Medulla oblongata (tissue), 1 donor: ENCODE data around the gene ZC3H18.
A peak's percentile ranks its signal among the peaks of the same experiment; 100 is the strongest.

Experiments
- DNase-seq: peaks from one replicate; pipeline ENCODE4 v3.0.0-alpha.2; 2015; ENCODE audit errors: extremely low spot score

ZC3H18 gene

DNA sequence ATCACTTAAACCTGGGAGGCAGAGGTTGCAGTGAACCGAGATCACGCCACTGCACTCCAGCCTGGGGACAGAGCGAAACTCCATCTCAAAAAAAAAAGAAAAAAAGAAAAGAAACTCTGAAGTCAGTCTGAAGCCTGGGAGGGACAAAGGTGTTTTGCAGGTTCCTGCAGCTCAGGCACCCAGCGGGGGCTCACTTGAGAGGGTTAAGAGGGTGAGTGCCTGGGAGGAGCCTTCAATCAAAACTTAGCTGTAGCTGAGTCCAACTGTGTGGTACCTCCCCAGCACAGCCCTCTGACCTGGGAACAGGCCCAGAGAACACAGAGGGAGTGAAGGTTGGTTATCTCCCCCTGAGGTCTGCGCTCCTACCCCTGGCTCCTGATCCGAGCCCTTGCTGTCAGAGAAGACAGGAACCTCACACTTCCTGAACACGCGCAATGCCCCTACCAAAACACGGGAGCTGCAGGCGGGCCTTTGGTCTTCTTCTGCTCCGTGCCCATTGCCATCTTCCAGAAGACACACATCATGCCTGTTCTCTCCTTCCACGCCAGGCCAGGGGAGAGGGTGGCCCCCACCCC is 20.4 kb upstream of the ZC3H18 start:
- DNase-seq: no peak

GRCh38 chr16:88550246-88550661 is 19.9 kb upstream of the ZC3H18 start:
- DNase-seq: no peak

GRCh38 chr16:88552166-88552565 is 18.0 kb upstream of the ZC3H18 start:
- no peak for DNase-seq

DNA sequence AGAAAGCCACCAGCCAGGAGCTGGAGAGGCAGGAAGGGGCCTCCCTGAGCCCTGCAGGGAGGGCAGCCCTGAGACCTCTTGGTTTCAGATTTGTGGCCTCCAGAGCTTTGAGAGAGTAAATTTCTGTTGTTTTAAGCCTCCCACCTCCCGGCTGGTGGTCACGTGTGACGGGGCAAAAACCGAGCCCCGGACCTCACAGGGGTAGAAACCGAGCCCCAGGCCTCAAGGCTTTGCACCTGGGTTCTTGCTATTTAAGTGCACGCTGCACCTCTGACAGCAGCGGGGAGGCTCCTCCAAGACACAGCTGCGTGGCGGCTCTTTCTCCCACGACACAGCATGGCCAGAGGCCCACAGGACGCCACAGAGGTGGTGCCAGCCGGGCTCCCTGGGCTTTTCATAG is 17.4 kb upstream of the ZC3H18 start:
- no peak for DNase-seq

DNA sequence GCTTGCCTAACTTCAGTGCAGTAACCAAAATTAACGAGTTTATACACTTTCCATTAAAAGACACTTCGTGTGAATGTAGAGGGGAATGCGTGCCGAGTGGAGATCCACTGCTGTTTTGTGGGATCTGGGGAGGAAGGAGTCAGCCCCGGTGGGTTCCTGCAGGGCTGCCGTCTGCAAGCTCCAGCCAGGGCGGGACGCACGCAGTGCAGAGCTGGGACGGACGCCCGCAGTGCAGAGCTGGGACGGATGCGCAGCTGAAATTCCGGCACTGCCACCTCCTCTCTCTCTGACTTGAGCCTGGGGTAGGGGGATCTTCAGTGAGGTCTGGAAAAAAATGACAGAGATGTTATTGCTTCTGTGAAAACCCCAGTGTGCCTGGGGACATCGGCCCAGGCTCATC is 16.5 kb upstream of the ZC3H18 start:
- no peak for DNase-seq

GRCh38 chr16:88554711-88555264 is 15.4 kb upstream of the ZC3H18 start:
- no peak for DNase-seq

GRCh38 chr16:88556294-88556988 is 13.8 kb upstream of the ZC3H18 start:
- DNase-seq: no peak

GRCh38 chr16:88558457-88559442 is 11.5 kb upstream of the ZC3H18 start:
- DNase-seq: peak; percentile 56

- no peak for DNase-seq
Observed at GRCh38 chr16:88560714-88561484, 9.3 kb upstream of the ZC3H18 start.

- peak; percentile 46 for DNase-seq
Observed at GRCh38 chr16:88561485-88562359, 8.5 kb upstream of the ZC3H18 start.

DNA sequence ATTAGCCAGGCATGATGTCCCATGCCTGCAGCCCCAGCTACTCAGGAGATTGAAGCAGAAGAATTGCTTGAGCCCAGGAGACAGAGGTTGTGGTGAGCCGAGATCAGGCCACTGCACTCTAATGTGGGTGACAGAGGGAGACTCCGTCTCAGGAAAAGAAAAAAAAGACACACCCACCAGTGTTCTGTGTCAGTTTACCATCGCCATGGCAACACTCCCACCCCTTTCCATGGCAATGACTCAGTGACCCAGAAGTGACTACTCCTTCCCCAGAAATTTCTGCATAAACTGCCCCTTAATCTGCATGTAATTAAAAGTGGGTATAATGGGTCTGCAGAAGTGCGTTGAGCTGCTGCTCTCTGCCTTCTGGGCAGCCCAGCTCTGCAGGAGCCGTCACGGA is 4.0 kb upstream of the ZC3H18 start:
- no peak for DNase-seq

DNA sequence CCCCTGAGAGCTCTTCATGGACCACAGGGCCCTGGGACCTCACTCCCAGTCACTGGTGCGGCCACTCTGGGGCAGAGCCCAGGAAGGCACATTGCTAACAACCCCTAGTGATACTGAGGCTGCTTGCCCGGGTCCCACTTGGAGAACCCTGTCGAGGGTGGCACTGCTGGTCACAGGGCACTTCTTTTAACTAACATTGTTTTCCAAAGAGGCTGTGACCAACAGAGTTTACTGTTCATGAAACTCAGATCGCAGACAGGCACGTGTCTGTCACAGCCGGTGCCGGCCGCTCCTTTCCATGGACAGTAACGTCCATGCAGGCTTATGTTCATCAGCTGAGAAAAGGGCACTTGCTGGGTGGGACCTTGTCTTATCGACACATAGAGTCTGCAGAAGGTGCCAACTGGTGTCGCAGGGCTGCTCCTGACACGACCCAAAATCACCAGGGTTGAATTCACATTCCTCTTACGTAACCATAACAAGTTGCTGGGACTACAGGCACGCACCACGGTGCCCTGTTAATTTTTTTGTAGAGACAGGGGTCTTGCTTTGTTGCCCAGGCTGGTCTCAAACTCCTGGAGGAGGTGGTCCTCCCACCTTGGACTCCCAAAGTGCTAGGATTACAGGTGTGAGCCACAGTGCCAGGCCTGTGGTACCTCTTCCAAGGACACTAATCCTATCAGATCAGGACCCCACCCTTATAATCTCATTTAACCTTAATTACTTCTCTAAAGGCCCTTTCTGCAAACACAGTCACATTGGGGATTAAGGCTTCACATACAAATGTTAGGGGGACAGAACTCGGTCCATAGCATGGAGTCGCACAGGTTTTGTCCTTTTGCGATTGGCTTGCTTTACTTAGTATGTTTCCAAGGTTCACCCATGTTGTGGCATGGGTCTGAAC is 1.2 kb upstream of the ZC3H18 start:
- no peak for DNase-seq

DNA sequence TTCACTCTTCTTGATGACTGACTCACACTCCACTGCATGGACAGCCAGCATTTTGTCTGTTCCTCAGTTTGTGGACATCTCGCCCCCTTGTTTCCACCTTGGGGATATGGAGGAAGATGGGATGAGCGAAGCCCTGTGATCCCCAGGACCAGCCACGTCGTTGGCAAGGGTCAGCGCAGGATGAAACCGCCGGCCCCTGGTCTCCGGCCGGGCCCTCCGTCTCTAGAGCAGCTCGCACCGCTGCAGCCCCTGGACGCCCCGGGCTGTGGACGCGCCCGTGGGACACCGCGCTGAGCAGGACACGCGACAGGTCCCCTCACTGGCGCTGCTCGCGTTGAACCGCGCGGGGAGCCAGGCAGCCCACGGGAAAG is 604 bp upstream of the ZC3H18 start:
- DNase-seq: peak; percentile 6

GRCh38 chr16:88570691-88571092 is 489 bp downstream of the ZC3H18 start:
- DNase-seq: no peak

DNA sequence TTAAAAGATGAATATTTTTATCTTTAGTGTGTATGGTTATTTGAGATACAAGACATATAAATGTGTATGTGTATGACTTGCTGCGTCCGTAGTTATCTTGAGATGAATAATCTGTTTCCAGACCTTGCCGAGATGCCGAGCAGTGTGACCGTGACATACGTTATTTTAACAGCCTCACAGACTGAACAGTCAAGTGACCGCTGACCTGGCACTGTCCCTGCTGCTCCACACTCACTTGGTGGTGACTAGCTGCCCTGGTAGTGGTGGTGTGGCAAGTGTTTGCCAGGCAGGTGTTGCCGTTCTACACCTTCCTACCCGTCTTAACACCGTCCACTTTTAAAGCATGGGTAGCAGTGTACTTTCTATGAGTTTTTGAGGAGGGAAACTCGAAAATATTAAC is 5.0 kb downstream of the ZC3H18 start:
- no peak for DNase-seq

- DNase-seq: no peak
Observed at GRCh38 chr16:88576307-88576706, 6.1 kb downstream of the ZC3H18 start.

GRCh38 chr16:88577166-88577565 is 7.0 kb downstream of the ZC3H18 start:
- no peak for DNase-seq

- DNase-seq: no peak
Observed at GRCh38 chr16:88578446-88579313, 8.5 kb downstream of the ZC3H18 start.

GRCh38 chr16:88580371-88580770 is 10.2 kb downstream of the ZC3H18 start:
- DNase-seq: no peak
